GM12878 (cell line): Measurements from ENCODE around the gene GPRC5C. TPM values are rescaled to one million over a fixed set of nuclear protein-coding genes. Genes with fewer than 3 reads are reported as not detected.

Experiments
- ATAC-seq: fragments of 200-7000 bp; cut with Tn5 transposase; 3 replicates; pipeline ENCODE4 v1.9.1; 2020; ENCODE audit warnings: mild to moderate bottlenecking, moderate library complexity
- BruUV-seq: library from RNA; stranded (reverse); fragments of 400-500 nt; replicated peaks from 2 replicates; lab custom pipeline; 2021; lab: Mats Ljungman, UMichigan
- CTCF ChIA-PET: fragments of 300-600 bp; sonication (Branson Sonifier 250); formaldehyde crosslinking; extraction: SDS; loops from one replicate; lab custom pipeline; 2021; ENCODE audit warnings: inconsistent platforms; lab: Yijun Ruan, JAX
- POLR2A ChIA-PET: fragments of 350-600 bp; formaldehyde crosslinking; extraction: SDS; loops from one replicate; lab custom pipeline; 2021; ENCODE audit warnings: inconsistent platforms; lab: Charles Lee
- RAD21 ChIA-PET: fragments of 300-600 bp; sonication (Branson Sonifier 250); formaldehyde crosslinking; loops from one replicate; lab custom pipeline; 2023; ENCODE audit warnings: antibody characterized with exemption; ENCODE audit not compliant: unreplicated experiment; lab: Charles Lee
- SMC1A ChIA-PET: fragments of 300-600 bp; sonication (Branson Sonifier 250); formaldehyde crosslinking; loops from one replicate; lab custom pipeline; 2023; ENCODE audit not compliant: unreplicated experiment, uncharacterized antibody; lab: Charles Lee
- DNase-seq: peaks from one replicate; pipeline ENCODE4 v3.0.0-alpha.2; 2011; ENCODE audit warnings: low read depth, low spot score
- FAIRE-seq: peaks from 3 replicates; lab custom pipeline; 2011; peaks lifted over from hg19 to GRCh38; lab: Jason Lieb, UNC
- H2AFZ ChIP-seq: 2 replicates; pipeline ENCODE4 v1.6.0; 2011; ENCODE audit warnings: low read depth, low read length, control low read depth; ENCODE audit not compliant: control insufficient read depth
- H3K27ac ChIP-seq: 2 replicates; pipeline ENCODE4 v1.5.1; 2011; ENCODE audit warnings: control low read depth; ENCODE audit not compliant: control insufficient read depth, insufficient read depth
- H3K27me3 ChIP-seq, 2 experiments: replicated peaks in 1 of 2; 2 replicates each; pipeline versions ENCODE4 v1.6.0 to v1.6.1; 2011; ENCODE audit warnings: low read length in 1 of 2; ENCODE audit not compliant: control insufficient read depth in 2 of 2, insufficient read depth in 2 of 2
- H3K36me3 ChIP-seq, 2 experiments: 2 replicates each; pipeline ENCODE4 v1.5.1; 2011; ENCODE audit warnings: low read length in 1 of 2; ENCODE audit not compliant: control insufficient read depth in 2 of 2, insufficient read depth in 2 of 2
- H3K4me1 ChIP-seq: 2 replicates; pipeline ENCODE4 v1.6.1; 2011; ENCODE audit warnings: mild to moderate bottlenecking, low read length, moderate library complexity, mixed read lengths; ENCODE audit not compliant: control insufficient read depth, insufficient read depth
- H3K4me2 ChIP-seq: 2 replicates; pipeline ENCODE4 v1.6.0; 2011; ENCODE audit warnings: control low read depth; ENCODE audit not compliant: control insufficient read depth, insufficient read depth
- H3K4me3 ChIP-seq: fragments of 200-600 bp; sonication (generic); 2 replicates; pipeline ENCODE4 v1.5.1; 2016
- H3K79me2 ChIP-seq: 2 replicates; pipeline ENCODE4 v1.6.0; 2011; ENCODE audit warnings: low read length; ENCODE audit not compliant: control insufficient read depth, insufficient read depth
- H3K9ac ChIP-seq: 2 replicates; pipeline ENCODE4 v1.8.0; 2011; ENCODE audit warnings: low read length, control low read depth, mixed read lengths; ENCODE audit not compliant: control insufficient read depth, insufficient read depth
- H3K9me3 ChIP-seq: replicated peaks from 3 replicates; pipeline ENCODE4 v1.5.1; 2011; ENCODE audit warnings: mild to moderate bottlenecking, low read length; ENCODE audit not compliant: control insufficient read depth, insufficient read depth
- H4K20me1 ChIP-seq: 2 replicates; pipeline ENCODE4 v1.6.0; 2011; ENCODE audit not compliant: control insufficient read depth, insufficient read depth
- CHD1 ChIP-seq: IDR thresholded peaks from 2 replicates; pipeline ENCODE4 v1.6.1; 2012; ENCODE audit warnings: low read depth, low read length, improper control_type of control experiment
- EZH2 ChIP-seq: IDR thresholded peaks from 2 replicates; pipeline ENCODE4 v1.6.1; 2012; ENCODE audit warnings: low read depth, mild to moderate bottlenecking, control low read depth, inconsistent platforms, low read length, borderline replicate concordance; ENCODE audit not compliant: control insufficient read depth
- HCFC1 ChIP-seq: fragments of 150-350 bp; IDR thresholded peaks from 2 replicates; pipeline ENCODE4 v1.6.1; 2014; ENCODE audit warnings: low read length
- IKZF1 ChIP-seq: fragments of 450-650 bp; conservative IDR thresholded peaks from 2 replicates; pipeline ENCODE4 v1.6.1; 2017; ENCODE audit warnings: antibody characterized with exemption, mild to moderate bottlenecking
- IRF4 ChIP-seq: IDR thresholded peaks from 2 replicates; pipeline ENCODE4 v1.6.1; 2011; ENCODE audit warnings: low read depth, low read length
- RCOR1 ChIP-seq: conservative IDR thresholded peaks from 2 replicates; pipeline ENCODE4 v1.6.1; 2012; ENCODE audit warnings: low read depth, low read length, improper control_type of control experiment
- STAT3 ChIP-seq: IDR thresholded peaks from 2 replicates; pipeline ENCODE4 v1.6.1; 2011; ENCODE audit warnings: low read depth, low read length, improper control_type of control experiment
- TBL1XR1 ChIP-seq: IDR thresholded peaks from 2 replicates; pipeline ENCODE4 v1.6.1; 2012; ENCODE audit warnings: low read depth, low read length, improper control_type of control experiment
- TCF12 ChIP-seq: IDR thresholded peaks from 2 replicates; pipeline ENCODE4 v1.6.1; 2011; ENCODE audit warnings: low read depth, mild to moderate bottlenecking, low read length
- ZBTB40 ChIP-seq: fragments of 450-650 bp; IDR thresholded peaks from 2 replicates; pipeline ENCODE4 v1.6.1; 2016; ENCODE audit warnings: mild to moderate bottlenecking, moderate library complexity, borderline replicate concordance
- ZSCAN29 ChIP-seq: fragments of 450-650 bp; IDR thresholded peaks from 2 replicates; pipeline ENCODE4 v1.6.1; 2017; ENCODE audit warnings: mild to moderate bottlenecking, moderate library complexity
- WGBS: methylation state at CpG from one replicate; pipeline ENCODE4 v1.1.6; 2016; ENCODE audit warnings: low lambda C conversion rate; ENCODE audit not compliant: insufficient replicate concordance, insufficient coverage; ENCODE audit errors: missing lambda C conversion rate; 5-methylcytosine and 5-hydroxymethylcytosine counted together
- in situ Hi-C: fragments of 300-500 bp; cut with MboI; formaldehyde crosslinking; loops from 9 replicates; pipeline ENCODE4 v1.14.3; 2018; ENCODE audit warnings: mixed read lengths
- intact Hi-C: fragments of 100-400 bp; cut with micrococcal nuclease; formaldehyde crosslinking; loops from one replicate; pipeline ENCODE4 v1.14.2; 2022; ENCODE audit not compliant: unreplicated experiment
- polyA plus RNA-seq, 11 experiments: library from polyadenylated mRNA; depleted of rRNA in 4 of 11; unstranded in 6 of 11; stranded (reverse) in 5 of 11; fragments of >200 nt; fragmentation: Nextera tagmentation in 4 of 11; fragmentation: Illumina TruSeq in 1 of 11; extraction: Ambion mirVana in 4 of 11; extraction: Trizol in 1 of 11; gene quantifications; 1 replicate in 1 of 11; 2 replicates in 10 of 11; pipeline versions ENCODE4 v1.2.1 to v1.2.3, GENCODE V29; 2011 to 2016; ENCODE audit warnings: inconsistent platforms in 2 of 11, missing spikeins in 2 of 11, low read depth in 1 of 11
- total RNA-seq, 4 experiments: library from RNA; depleted of rRNA in 3 of 4; stranded (reverse); fragments of >200 nt in 3 of 4; fragmentation: Illumina TruSeq in 1 of 4; extraction: Trizol in 1 of 4; gene quantifications; 2 replicates each; pipeline versions ENCODE4 v1.2.1 to v1.2.3, GENCODE V29; 2013 to 2021
- TF ChIP-seq, protein P1 (sequence below): fragments of 450-650 bp; IDR thresholded peaks from 2 replicates; pipeline ENCODE4 v1.6.1; 2017; ENCODE audit warnings: borderline replicate concordance
- TF ChIP-seq, protein P2 (sequence below): IDR thresholded peaks from 2 replicates; pipeline ENCODE4 v1.6.1; 2012; ENCODE audit warnings: improper control_type of control experiment, low read depth, low read length; ENCODE audit not compliant: insufficient replicate concordance

GPRC5C gene
- total and polyA plus RNA-seq, 10 of the 15 experiments (the other 5 are each of a cell fraction or from before 2014, with no cell fraction given), result 0.04 to 1.3 (median 0.36) TPM; not detected in 2

GRCh38 chr17:74449306-74449705 is 17.4 kb downstream of the GPRC5C start:
- POLR2A ChIA-PET, result no interaction called here
- BruUV-seq, result no TSS peak
- FAIRE-seq, result no peak
- RAD21 ChIA-PET, result no interaction called here
- H3K27ac ChIP-seq, result no peak overlapping the region
- no peak for DNase-seq
- no peak overlapping the region for H3K9ac ChIP-seq
- TF ChIP-seq STAT3 (no peak), RCOR1 (no peak), HCFC1 (no peak), TCF12 (no peak), ZSCAN29 (no peak), IKZF1 (no peak), CHD1 (no peak), IRF4 (no peak), TBL1XR1 (no peak), EZH2 (no peak), ZBTB40 (no peak)
- TF ChIP-seq, protein P1, sequence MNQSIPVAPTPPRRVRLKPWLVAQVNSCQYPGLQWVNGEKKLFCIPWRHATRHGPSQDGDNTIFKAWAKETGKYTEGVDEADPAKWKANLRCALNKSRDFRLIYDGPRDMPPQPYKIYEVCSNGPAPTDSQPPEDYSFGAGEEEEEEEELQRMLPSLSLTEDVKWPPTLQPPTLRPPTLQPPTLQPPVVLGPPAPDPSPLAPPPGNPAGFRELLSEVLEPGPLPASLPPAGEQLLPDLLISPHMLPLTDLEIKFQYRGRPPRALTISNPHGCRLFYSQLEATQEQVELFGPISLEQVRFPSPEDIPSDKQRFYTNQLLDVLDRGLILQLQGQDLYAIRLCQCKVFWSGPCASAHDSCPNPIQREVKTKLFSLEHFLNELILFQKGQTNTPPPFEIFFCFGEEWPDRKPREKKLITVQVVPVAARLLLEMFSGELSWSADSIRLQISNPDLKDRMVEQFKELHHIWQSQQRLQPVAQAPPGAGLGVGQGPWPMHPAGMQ, result no peak
- TF ChIP-seq, protein P2, sequence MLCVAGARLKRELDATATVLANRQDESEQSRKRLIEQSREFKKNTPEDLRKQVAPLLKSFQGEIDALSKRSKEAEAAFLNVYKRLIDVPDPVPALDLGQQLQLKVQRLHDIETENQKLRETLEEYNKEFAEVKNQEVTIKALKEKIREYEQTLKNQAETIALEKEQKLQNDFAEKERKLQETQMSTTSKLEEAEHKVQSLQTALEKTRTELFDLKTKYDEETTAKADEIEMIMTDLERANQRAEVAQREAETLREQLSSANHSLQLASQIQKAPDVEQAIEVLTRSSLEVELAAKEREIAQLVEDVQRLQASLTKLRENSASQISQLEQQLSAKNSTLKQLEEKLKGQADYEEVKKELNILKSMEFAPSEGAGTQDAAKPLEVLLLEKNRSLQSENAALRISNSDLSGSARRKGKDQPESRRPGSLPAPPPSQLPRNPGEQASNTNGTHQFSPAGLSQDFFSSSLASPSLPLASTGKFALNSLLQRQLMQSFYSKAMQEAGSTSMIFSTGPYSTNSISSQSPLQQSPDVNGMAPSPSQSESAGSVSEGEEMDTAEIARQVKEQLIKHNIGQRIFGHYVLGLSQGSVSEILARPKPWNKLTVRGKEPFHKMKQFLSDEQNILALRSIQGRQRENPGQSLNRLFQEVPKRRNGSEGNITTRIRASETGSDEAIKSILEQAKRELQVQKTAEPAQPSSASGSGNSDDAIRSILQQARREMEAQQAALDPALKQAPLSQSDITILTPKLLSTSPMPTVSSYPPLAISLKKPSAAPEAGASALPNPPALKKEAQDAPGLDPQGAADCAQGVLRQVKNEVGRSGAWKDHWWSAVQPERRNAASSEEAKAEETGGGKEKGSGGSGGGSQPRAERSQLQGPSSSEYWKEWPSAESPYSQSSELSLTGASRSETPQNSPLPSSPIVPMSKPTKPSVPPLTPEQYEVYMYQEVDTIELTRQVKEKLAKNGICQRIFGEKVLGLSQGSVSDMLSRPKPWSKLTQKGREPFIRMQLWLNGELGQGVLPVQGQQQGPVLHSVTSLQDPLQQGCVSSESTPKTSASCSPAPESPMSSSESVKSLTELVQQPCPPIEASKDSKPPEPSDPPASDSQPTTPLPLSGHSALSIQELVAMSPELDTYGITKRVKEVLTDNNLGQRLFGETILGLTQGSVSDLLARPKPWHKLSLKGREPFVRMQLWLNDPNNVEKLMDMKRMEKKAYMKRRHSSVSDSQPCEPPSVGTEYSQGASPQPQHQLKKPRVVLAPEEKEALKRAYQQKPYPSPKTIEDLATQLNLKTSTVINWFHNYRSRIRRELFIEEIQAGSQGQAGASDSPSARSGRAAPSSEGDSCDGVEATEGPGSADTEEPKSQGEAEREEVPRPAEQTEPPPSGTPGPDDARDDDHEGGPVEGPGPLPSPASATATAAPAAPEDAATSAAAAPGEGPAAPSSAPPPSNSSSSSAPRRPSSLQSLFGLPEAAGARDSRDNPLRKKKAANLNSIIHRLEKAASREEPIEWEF, result no peak
- TF ChIP-seq, all 136 proteins: peak for 0
- Histone ChIP-seq H3K27me3 (peaks cover 0 to 2% of the 10 kb centered on the region in 2 experiments; a peak in 2 of 4 replicates), H3K9me3 (no peaks in the 10 kb centered on the region), H3K4me3 (no peak overlapping the region), H4K20me1 (no peaks in the 10 kb centered on the region), H3K36me3 (no peaks in the 10 kb centered on the region), H3K4me1 (peaks cover 5% of the 10 kb centered on the region), H3K79me2 (no peaks in the 10 kb centered on the region), H3K4me2 (no peak overlapping the region), H2AFZ (no peak overlapping the region)
- ChIA-PET SMC1A (interaction anchor here (0.6 kb wide), 1 partner anchor 169 kb away, joined by 3 read pairs; no protein-coding TSS in a partner anchor), CTCF (interaction anchor here (0.7 to 2.2 kb wide), 3 partner anchors 11 to 83 kb away, joined by 3 to 8 read pairs (median 4); no protein-coding TSS in a partner anchor)
- intact Hi-C loops (no loop called here), in situ Hi-C loops (no loop called here)
- 41% methylated on average over 10 of the region's 11 CpGs for WGBS
- ATAC-seq, result no peak
